Activated CD4-positive, alpha-beta T cell treated with anti-CD3 and anti-CD28 coated beads, Interleukin-2, Interleukin-4, amounts not matched to agents 100 ng/mL and 50 ng/mL, durations not matched to agents 16 hours and 8 hours (primary cell): ENCODE measurements around the gene SHFL.

Source experiments
- DNase-seq: peaks from one replicate; pipeline ENCODE4 v3.0.0-alpha.2; 2020; ENCODE audit warnings: low spot score

Gene SHFL

GRCh38 chr19:10134040-10134439 is 47.9 kb downstream of the SHFL start:
- DNase-seq = no peak

- no peak for DNase-seq
Measured at GRCh38 chr19:10135551-10136334, 49.6 kb downstream of the SHFL start.

GRCh38 chr19:10136936-10137335 is 50.8 kb downstream of the SHFL start:
- no peak for DNase-seq

GRCh38 chr19:10137751-10138682 is 51.9 kb downstream of the SHFL start:
- no peak for DNase-seq

GRCh38 chr19:10138879-10139795 is 53.0 kb downstream of the SHFL start:
- no peak for DNase-seq

- no peak for DNase-seq
Measured at GRCh38 chr19:10139952-10140351, 53.8 kb downstream of the SHFL start.

- DNase-seq = no peak
Measured at GRCh38 chr19:10141479-10141878, 55.4 kb downstream of the SHFL start.

GRCh38 chr19:10141973-10142372 is 55.9 kb downstream of the SHFL start:
- no peak for DNase-seq
